ENCODE results near the gene RANBP17. TPM values are rescaled to one million over a fixed set of nuclear protein-coding genes. Genes with fewer than 3 reads are reported as not detected.

Gene RANBP17
- total and polyA plus RNA-seq, 9 of the 15 experiments (the other 6 are each of a cell fraction or from before 2014, with no cell fraction given): not detected

- Histone ChIP-seq H3K4me1 (replicated peaks in 1 of 2; ENCODE audit: control insufficient read depth in 2 of 2, insufficient read depth in 2 of 2, low read length in 2 of 2) (peaks cover 0 to 5% of the 10 kb centered on the region in 2 experiments; a peak in 1 of 5 replicates), H2AFZ (ENCODE audit: low read depth, low read length) (no peak overlapping the region), H3K27ac (ENCODE audit: extremely low read depth, low read depth, low read length) (no peak overlapping the region), H3K4me3 (no peak overlapping the region), H4K20me1 (replicated peaks; ENCODE audit: control insufficient read depth, insufficient read depth, low read length) (no peaks in the 10 kb centered on the region), H3K9me3 (replicated peaks; ENCODE audit: control insufficient read depth, insufficient read depth, low read depth, low read length) (no peaks in the 10 kb centered on the region), H3K9me1 (ENCODE audit: control insufficient read depth, insufficient read depth, low read length) (no peaks in the 10 kb centered on the region), H3K9ac (ENCODE audit: insufficient read depth in 1 of 2, low read depth in 2 of 2, low read length in 2 of 2) (no peak overlapping the region), H3K36me3 (ENCODE audit: control insufficient read depth, insufficient read depth, low read length) (no peaks in the 10 kb centered on the region), H3K79me2 (ENCODE audit: control insufficient read depth, insufficient read depth, low read length) (no peaks in the 10 kb centered on the region), H3K27me3 (ENCODE audit: control insufficient read depth in 2 of 2, insufficient read depth in 2 of 2, low read length in 2 of 2) (peaks cover 0 to 30% of the 10 kb centered on the region in 2 experiments; a peak in 2 of 5 replicates), H3K4me2 (ENCODE audit: insufficient read depth, low read length) (no peak overlapping the region)
- in situ Hi-C loops (cut with MboI) (no loop called here), intact Hi-C loops (cut with micrococcal nuclease) (no loop called here)
- ChIA-PET POLR2A (no interaction called here), CTCF (ENCODE audit: low intra/inter-chr PET ratio) (no interaction called here)
- 73% methylated on average over 39 of the region's 106 CpGs for WGBS (ENCODE audit: insufficient coverage, low coverage, missing lambda C conversion rate)
- BruUV-seq (replicated peaks): no TSS peak
- DNase-seq (ENCODE audit: extremely low read depth in 1 of 4, low spot score in 3 of 4) (no peak), ATAC-seq (no peak), FAIRE-seq (no peak)
- TF ChIP-seq ZBTB7A (IDR thresholded peaks at IDR 0.05; ENCODE audit: borderline replicate concordance, control insufficient read depth, low read depth, low read length) (no peak), TEAD4 (IDR thresholded peaks at IDR 0.05; ENCODE audit: low read length) (no peak), TEAD4 (CRISPR knock-in tag; IDR thresholded peaks at IDR 0.05; ENCODE audit: borderline replicate concordance) (no peak), GTF2A2 (tag; IDR thresholded peaks at IDR 0.05) (no peak), EGR1 (conservative IDR thresholded peaks at IDR 0.05) (no peak), MTA2 (IDR thresholded peaks at IDR 0.05; ENCODE audit: low read depth) (no peak), TCF7 (IDR thresholded peaks at IDR 0.05; ENCODE audit: borderline replicate concordance) (no peak), TGIF2 (CRISPR knock-in tag; IDR thresholded peaks at IDR 0.05) (no peak), CHD4 (IDR thresholded peaks at IDR 0.05; ENCODE audit: insufficient read depth, insufficient replicate concordance, low read depth, low read length, poor library complexity, severe bottlenecking) (no peak), NEUROD1 (IDR thresholded peaks at IDR 0.05; ENCODE audit: borderline replicate concordance, low read depth, low read length, partially characterized antibody) (no peak), ZBTB9 (CRISPR knock-in tag; IDR thresholded peaks at IDR 0.05) (no peak), PBX2 (CRISPR knock-in tag; IDR thresholded peaks at IDR 0.05; ENCODE audit: low read depth) (no peak), PBX2 (tag; conservative IDR thresholded peaks at IDR 0.05; ENCODE audit: low read depth) (no peak), STAT5B (CRISPR knock-in tag; IDR thresholded peaks at IDR 0.05) (no peak), RHOXF2B (CRISPR knock-in tag; conservative IDR thresholded peaks at IDR 0.05) (no peak)
Measured at GRCh38 chr5:171309276-171310211, 447.7 kb downstream of the RANBP17 start.

Measured in K562 (cell line).